Adrenal gland (tissue), 12 donors: ENCODE data around the gene PAX6. TPM values are rescaled to one million over a fixed set of nuclear protein-coding genes. Genes with fewer than 3 reads are reported as not detected.

ENCODE experiments used
- DNase-seq, 7 donors: peaks; one replicate each; pipeline ENCODE4 v3.0.0-alpha.2; 2019 to 2020
- H3K27ac ChIP-seq, 5 donors: fragments of 200-600 bp; sonication (generic) in 4 of 5; 1 replicate in 3 of 5; 2 replicates in 2 of 5; pipeline versions ENCODE4 v1.5.1 to v1.8.0; 2016 to 2020; ENCODE audit warnings: mild to moderate bottlenecking in 1 of 5
- H3K27me3 ChIP-seq: fragments of 200-600 bp; 2 replicates; pipeline ENCODE4 v1.8.0; 2021
- H3K36me3 ChIP-seq, 2 donors: fragments of 200-600 bp; replicated peaks in 1 of 2; 1 replicate in 1 of 2; 2 replicates in 1 of 2; pipeline versions ENCODE4 v1.5.1 to v1.8.0; 2018 to 2022
- H3K4me1 ChIP-seq, 2 donors: fragments of 200-600 bp; replicated peaks in 1 of 2; 1 replicate in 1 of 2; 2 replicates in 1 of 2; pipeline versions ENCODE4 v1.5.1 to v1.8.0; 2018 to 2021
- H3K4me3 ChIP-seq, 4 donors: fragments of 200-600 bp; sonication (generic) in 3 of 4; one replicate each; pipeline ENCODE4 v1.5.1; 2016 to 2018
- H3K9me3 ChIP-seq, 3 donors: fragments of 200-600 bp; sonication (generic) in 1 of 3; replicated peaks in 1 of 3; 1 replicate in 2 of 3; 2 replicates in 1 of 3; pipeline versions ENCODE4 v1.5.1 to v1.8.0; 2016 to 2021
- POLR2A ChIP-seq, 2 donors: fragments of 450-650 bp; IDR thresholded peaks; one replicate each; pipeline ENCODE4 v1.6.1; 2017; ENCODE audit warnings: antibody characterized with exemption in 2 of 2, mild to moderate bottlenecking in 2 of 2, moderate library complexity in 1 of 2
- WGBS, 4 donors: extraction: QIAGEN DNeasy Blood & Tissue Kit in 2 of 4; methylation state at CpG; one replicate each; pipeline versions ENCODE4 v1.1.5 to v1.1.7; 2013 to 2017; 5-methylcytosine and 5-hydroxymethylcytosine counted together
- intact Hi-C, 2 donors: fragments of 100-400 bp; cut with DNase I; formaldehyde crosslinking; loops; one replicate each; pipeline versions ENCODE4 v1.14.1 to v1.15.0; 2022 to 2023
- polyA plus RNA-seq, 3 donors: library from polyadenylated mRNA; stranded (reverse); fragments of 200-250 nt in 2 of 3; fragments of 350-450 nt in 1 of 3; fragmentation: Illumina TruSeq in 1 of 3; extraction: RNeasy Lipid Tissue Mini Kit (QIAGEN cat#74804) in 1 of 3; gene quantifications; one replicate each; pipeline ENCODE4 v1.2.3, GENCODE V29; 2013 to 2014
- total RNA-seq, 9 donors: library from RNA; depleted of rRNA in 4 of 9; stranded (reverse); fragments of >200 nt in 4 of 9; fragments of 120-200 nt in 1 of 9; fragmentation: NEBNext Ultra II Directional in 1 of 9; extraction: Animal tissue kit (Norgen Biotek cat#: 25700) in 1 of 9; gene quantifications; one replicate each; pipeline versions ENCODE4 v1.1.0 to v1.2.4, GENCODE V29; 2013 to 2023
- TF ChIP-seq, protein P1 (sequence below), 6 experiments: fragments of 450-650 bp in 4 of 6; fragments of 200-600 bp in 2 of 6; sonication (generic) in 1 of 6; IDR thresholded peaks; 1 replicate in 5 of 6; 2 replicates in 1 of 6; pipeline versions ENCODE4 v1.5.1 to v1.8.0; 2016 to 2021; ENCODE audit warnings: antibody characterized with exemption in 6 of 6, mild to moderate bottlenecking in 2 of 6, moderate library complexity in 1 of 6
- donor health status: healthy with polysubstance abuse.
- donor health status: Bipolar disorder and iron deficiency.
- donor health status: DM: yes; HTN: yes; CAD: no.
- donor health status: DM: no; HTN: no; CAD: no.
- donor health status: DM: no; HTN: no; CAD: no.
- donor health status: DM: yes; HTN: yes; CAD: no.

The PAX6 gene
- total and polyA plus RNA-seq, 12 donors = 0.08 to 3.7 (median 0.35) TPM; not detected in 3

GRCh38 chr11:31802990-31803812, 7.9 kb downstream of the PAX6 start:
- 11 to 19% (median 15%) methylated on average over 21 to 24 of the region's 24 CpGs for WGBS, 4 donors
- intact Hi-C loops = no loop called here

GRCh38 chr11:31802609-31802989, 8.5 kb downstream of the PAX6 start:
- no peak overlapping the region for H3K27ac ChIP-seq
- peaks cover 0 to 21% of the 10 kb centered on the region in 2 donors for H3K4me1 ChIP-seq
- no peak overlapping the region for H3K4me3 ChIP-seq
- no peaks in the 10 kb centered on the region for H3K9me3 ChIP-seq
- TF ChIP-seq POLR2A (IDR thresholded peaks at IDR 0.05) = no peak
- TF ChIP-seq, protein P1, sequence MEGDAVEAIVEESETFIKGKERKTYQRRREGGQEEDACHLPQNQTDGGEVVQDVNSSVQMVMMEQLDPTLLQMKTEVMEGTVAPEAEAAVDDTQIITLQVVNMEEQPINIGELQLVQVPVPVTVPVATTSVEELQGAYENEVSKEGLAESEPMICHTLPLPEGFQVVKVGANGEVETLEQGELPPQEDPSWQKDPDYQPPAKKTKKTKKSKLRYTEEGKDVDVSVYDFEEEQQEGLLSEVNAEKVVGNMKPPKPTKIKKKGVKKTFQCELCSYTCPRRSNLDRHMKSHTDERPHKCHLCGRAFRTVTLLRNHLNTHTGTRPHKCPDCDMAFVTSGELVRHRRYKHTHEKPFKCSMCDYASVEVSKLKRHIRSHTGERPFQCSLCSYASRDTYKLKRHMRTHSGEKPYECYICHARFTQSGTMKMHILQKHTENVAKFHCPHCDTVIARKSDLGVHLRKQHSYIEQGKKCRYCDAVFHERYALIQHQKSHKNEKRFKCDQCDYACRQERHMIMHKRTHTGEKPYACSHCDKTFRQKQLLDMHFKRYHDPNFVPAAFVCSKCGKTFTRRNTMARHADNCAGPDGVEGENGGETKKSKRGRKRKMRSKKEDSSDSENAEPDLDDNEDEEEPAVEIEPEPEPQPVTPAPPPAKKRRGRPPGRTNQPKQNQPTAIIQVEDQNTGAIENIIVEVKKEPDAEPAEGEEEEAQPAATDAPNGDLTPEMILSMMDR (IDR thresholded peaks at IDR 0.05) = no peak
- peaks cover 96% of the 10 kb centered on the region for H3K27me3 ChIP-seq
- intact Hi-C loops = no loop called here
- WGBS, 4 donors = 5 to 11% (median 10%) methylated on average over 20 of the region's 20 CpGs
- DNase-seq = peak in 1 of 7 donors; percentile 34
- H3K36me3 ChIP-seq = no peaks in the 10 kb centered on the region

More at GRCh38 chr11:31802990-31803812, 7.9 kb downstream of the PAX6 start:
- Histone ChIP-seq H3K4me3 (no peak overlapping the region), H3K4me1 (peaks cover 0 to 21% of the 10 kb centered on the region in 2 donors), H3K9me3 (no peaks in the 10 kb centered on the region), H3K27ac (no peak overlapping the region), H3K36me3 (no peaks in the 10 kb centered on the region), H3K27me3 (peaks cover 100% of the 10 kb centered on the region)
- peak in 1 of 7 donors; percentile 28 for DNase-seq
- TF ChIP-seq, protein P1 (IDR thresholded peaks at IDR 0.05) = no peak
- TF ChIP-seq POLR2A (IDR thresholded peaks at IDR 0.05) = no peak

- 15 to 22% (median 19%) methylated on average over 6 of the region's 6 CpGs for WGBS, 4 donors
- intact Hi-C loops = no loop called here
- H3K27ac ChIP-seq = no peak overlapping the region
- H3K9me3 ChIP-seq = no peaks in the 10 kb centered on the region
- TF ChIP-seq, protein P1 (IDR thresholded peaks at IDR 0.05) = no peak
- no peak for TF ChIP-seq POLR2A (IDR thresholded peaks at IDR 0.05)
- H3K4me3 ChIP-seq = no peak overlapping the region
- no peak for DNase-seq
- peaks cover 0 to 21% of the 10 kb centered on the region in 2 donors for H3K4me1 ChIP-seq
- H3K36me3 ChIP-seq = no peaks in the 10 kb centered on the region
- peaks cover 96% of the 10 kb centered on the region for H3K27me3 ChIP-seq
These were observed 9.0 kb downstream of the PAX6 start for GRCh38 chr11:31802000-31802551.

DNA sequence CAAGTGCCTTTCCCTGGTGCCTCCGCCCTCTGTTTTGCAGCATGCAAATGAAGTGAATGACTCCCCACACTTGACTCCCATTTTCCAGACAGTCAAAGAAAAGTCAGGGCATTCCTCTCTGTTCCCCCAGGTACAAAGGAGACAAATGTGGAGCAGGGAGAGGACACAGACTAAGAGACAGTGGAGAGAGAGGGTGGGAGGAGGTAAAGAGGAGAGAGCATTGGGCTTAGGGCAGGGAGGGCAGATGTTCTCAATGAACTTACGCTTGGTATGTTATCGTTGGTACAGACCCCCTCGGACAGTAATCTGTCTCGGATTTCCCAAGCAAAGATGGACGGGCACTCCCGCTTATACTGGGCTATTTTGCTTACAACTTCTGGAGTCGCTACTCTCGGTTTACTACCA, 9.8 kb downstream of the PAX6 start:
- H3K4me3 ChIP-seq = no peak overlapping the region
- H3K27ac ChIP-seq = no peak overlapping the region
- H3K9me3 ChIP-seq = no peaks in the 10 kb centered on the region
- peaks cover 0 to 21% of the 10 kb centered on the region in 2 donors for H3K4me1 ChIP-seq
- no peak for DNase-seq
- H3K36me3 ChIP-seq = no peaks in the 10 kb centered on the region
- WGBS, 4 donors = 17 to 22% (median 20%) methylated on average over 9 of the region's 9 CpGs
- intact Hi-C loops = no loop called here
- no peak for TF ChIP-seq POLR2A (IDR thresholded peaks at IDR 0.05)
- TF ChIP-seq, protein P1 (IDR thresholded peaks at IDR 0.05) = no peak
- H3K27me3 ChIP-seq = peaks cover 92% of the 10 kb centered on the region
